Left colon (tissue), 2 donors: ENCODE results near the gene TMEM247. TPM values are rescaled to one million over a fixed set of nuclear protein-coding genes. Genes with fewer than 3 reads are reported as not detected.

ENCODE experiments used
- ATAC-seq: fragments of 200-7000 bp; cut with Tn5 transposase; one replicate; pipeline ENCODE4 v1.9.1; 2020; ENCODE audit warnings: mild to moderate bottlenecking, moderate library complexity
- DNase-seq, 2 donors: peaks; one replicate each; pipeline ENCODE4 v3.0.0-alpha.2; 2020
- intact Hi-C, 2 donors: fragments of 100-400 bp; cut with DNase I in 1 of 2; cut with micrococcal nuclease in 1 of 2; formaldehyde crosslinking; loops; one replicate each; pipeline versions ENCODE4 v1.11.2 to v1.14.0; 2022; cut with DNase I, micrococcal nuclease
- total RNA-seq, 2 donors: library from RNA; stranded (reverse); fragmentation: NEBNext Ultra II Directional; extraction: Animal tissue kit (Norgen Biotek cat#: 25700); gene quantifications; one replicate each; pipeline ENCODE4 v1.2.1, GENCODE V29; 2021
- donor health status: DM: no; HTN: no; CAD: no.
- donor health status: DM: yes; HTN: yes; CAD: no.

Gene TMEM247
- total RNA-seq, 2 donors from 2014 or later = not detected

DNA sequence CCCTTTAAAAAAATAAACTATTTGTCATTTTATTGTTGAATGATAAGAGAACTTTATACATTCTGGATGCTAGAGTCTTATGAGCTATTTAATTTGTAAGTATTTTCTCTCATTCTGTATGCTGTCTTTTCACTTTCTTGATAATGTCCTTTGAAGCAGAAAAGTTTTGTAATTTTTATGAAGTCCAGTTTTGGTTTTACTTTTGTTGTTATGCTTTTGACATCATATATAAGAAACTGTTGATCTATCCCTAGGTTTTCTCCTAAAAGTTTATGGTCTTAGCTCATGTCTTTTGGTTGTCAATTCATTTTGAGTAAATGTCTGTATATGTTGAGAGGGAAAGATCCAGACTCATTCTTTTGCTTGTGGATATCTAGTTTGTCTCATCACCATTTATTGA, 52.5 kb downstream of the TMEM247 start:
- no peak for DNase-seq
- intact Hi-C loops = no loop called here
- ATAC-seq = no peak

Other genes starting within 250 kb of the TMEM247 start
- gene EPAS1, start 182.2 kb upstream of the TMEM247 start, total RNA-seq = 100 to 1,000 TPM; 155 to 226 TPM
- gene RHOQ, start 62.9 kb downstream of the TMEM247 start, total RNA-seq = 10 to 100 TPM; 11.8 to 23.9 TPM
- 1 to 10 TPM; 1.9 to 2.9 TPM for gene ATP6V1E2, start 63.0 kb downstream of the TMEM247 start, total RNA-seq
- 10 to 100 TPM; 23.3 to 25.4 TPM for gene PIGF, start 137.5 kb downstream of the TMEM247 start, total RNA-seq
- gene CRIPT, start 137.7 kb downstream of the TMEM247 start, total RNA-seq = 10 to 100 TPM; 10.9 to 15.0 TPM
- gene SOCS5, start 219.7 kb downstream of the TMEM247 start, total RNA-seq = 10 to 100 TPM; 12.9 to 15.0 TPM